Endothelial cell of umbilical vein (primary cell): ENCODE data around the gene NF1. TPM values are rescaled to one million over a fixed set of nuclear protein-coding genes. Genes with fewer than 3 reads are reported as not detected.
"Not testable (repeated sequence)": the region's sequence is repeated elsewhere in the genome, so short reads cannot be mapped to it uniquely, and the experiment has no call there.

ENCODE experiments used
- BruUV-seq: library from RNA; stranded (reverse); fragments of 400-500 nt; replicated peaks from 2 replicates; lab custom pipeline; 2021; lab: Mats Ljungman, UMichigan
- CTCF ChIA-PET: fragments of 300-600, 350-600 bp; sonication (Branson Sonifier 250); formaldehyde crosslinking; loops from one replicate; lab custom pipeline; 2021; ENCODE audit warnings: antibody characterized with exemption, inconsistent platforms; lab: Charles Lee
- POLR2A ChIA-PET: fragments of 300-600, 350-600 bp; sonication (Branson Sonifier 250); formaldehyde crosslinking; loops from one replicate; lab custom pipeline; 2021; ENCODE audit warnings: antibody characterized with exemption, inconsistent platforms; lab: Charles Lee
- DNase-seq: peaks from one replicate; pipeline ENCODE4 v3.0.0-alpha.2; 2011; ENCODE audit warnings: low read depth, low spot score
- FAIRE-seq: peaks from 2 replicates; lab custom pipeline; 2011; peaks lifted over from hg19 to GRCh38; lab: Jason Lieb, UNC
- H2AFZ ChIP-seq: 2 replicates; pipeline ENCODE4 v1.6.0; 2012; ENCODE audit warnings: low read depth, low read length, control low read depth, inconsistent platforms
- H3K27ac ChIP-seq: 2 replicates; pipeline ENCODE4 v1.5.1; 2011; ENCODE audit warnings: low read depth, mild to moderate bottlenecking, control low read depth, low read length, moderate library complexity; ENCODE audit not compliant: insufficient read depth
- H3K27me3 ChIP-seq, 2 experiments: 2 replicates each; pipeline versions ENCODE4 v1.6.0 to v1.6.1; 2011; ENCODE audit warnings: low read length in 2 of 2, mixed read lengths in 1 of 2; ENCODE audit not compliant: control insufficient read depth in 2 of 2, insufficient read depth in 2 of 2
- H3K36me3 ChIP-seq, 2 experiments: 2 replicates in 1 of 2; 3 replicates in 1 of 2; pipeline ENCODE4 v1.5.1; 2011; ENCODE audit warnings: low read length in 2 of 2, mild to moderate bottlenecking in 1 of 2, moderate library complexity in 1 of 2; ENCODE audit not compliant: control insufficient read depth in 2 of 2, insufficient read depth in 2 of 2; ENCODE audit errors: extremely low read depth in 1 of 2
- H3K4me1 ChIP-seq: 3 replicates; pipeline ENCODE4 v1.5.1; 2011; ENCODE audit warnings: mild to moderate bottlenecking, low read length; ENCODE audit not compliant: control insufficient read depth, insufficient read depth; ENCODE audit errors: extremely low read depth
- H3K4me2 ChIP-seq: 2 replicates; pipeline ENCODE4 v1.6.1; 2011; ENCODE audit warnings: low read length, control low read depth, mixed read lengths; ENCODE audit not compliant: insufficient read depth
- H3K4me3 ChIP-seq, 3 experiments: fragments of 200-600 bp in 1 of 3; sonication (generic), shearing (Covaris generic) in 1 of 3; replicated peaks in 1 of 3; 2 replicates each; pipeline ENCODE4 v1.5.1; 2011 to 2016; ENCODE audit warnings: control low read depth in 3 of 3, low read length in 3 of 3, mild to moderate bottlenecking in 2 of 3, inconsistent platforms in 1 of 3, low read depth in 1 of 3, moderate library complexity in 1 of 3; ENCODE audit not compliant: insufficient read depth in 1 of 3
- H3K79me2 ChIP-seq: 2 replicates; pipeline ENCODE4 v1.6.0; 2012; ENCODE audit warnings: low read length, inconsistent platforms; ENCODE audit not compliant: control insufficient read depth, insufficient read depth
- H3K9ac ChIP-seq: replicated peaks from 2 replicates; pipeline ENCODE3; 2011; ENCODE audit warnings: low read length, control low read depth; ENCODE audit not compliant: insufficient read depth; ENCODE audit errors: extremely low read depth
- H3K9me1 ChIP-seq: replicated peaks from 3 replicates; pipeline ENCODE4 v1.6.0; 2011; ENCODE audit warnings: mild to moderate bottlenecking, low read length; ENCODE audit not compliant: control insufficient read depth, insufficient read depth; ENCODE audit errors: extremely low read depth
- H3K9me3 ChIP-seq: replicated peaks from 2 replicates; pipeline ENCODE4 v1.5.1; 2012; ENCODE audit warnings: low read length, inconsistent platforms; ENCODE audit not compliant: control insufficient read depth, insufficient read depth
- H4K20me1 ChIP-seq: replicated peaks from 2 replicates; pipeline ENCODE3; 2011; ENCODE audit warnings: mild to moderate bottlenecking, low read length; ENCODE audit not compliant: control insufficient read depth, insufficient read depth; ENCODE audit errors: extremely low read depth
- CTCF ChIP-seq, 2 donors: IDR thresholded peaks; 1 replicate in 1 of 2; 2 replicates in 1 of 2; pipeline ENCODE4 v1.5.1; 2011; ENCODE audit warnings: low read length in 2 of 2, mild to moderate bottlenecking in 2 of 2, moderate library complexity in 2 of 2, control low read depth in 1 of 2, inconsistent platforms in 1 of 2, low read depth in 1 of 2; ENCODE audit not compliant: insufficient read depth in 1 of 2; ENCODE audit errors: extremely low read depth in 1 of 2
- EZH2 ChIP-seq: IDR thresholded peaks from 2 replicates; pipeline ENCODE4 v1.6.1; 2012; ENCODE audit warnings: borderline replicate concordance, low read depth, mild to moderate bottlenecking, moderate library complexity, low read length, inconsistent platforms; ENCODE audit not compliant: severe bottlenecking
- FOS ChIP-seq: IDR thresholded peaks from 2 replicates; pipeline ENCODE4 v1.6.1; 2011; ENCODE audit warnings: mild to moderate bottlenecking, low read length, moderate library complexity, borderline replicate concordance; ENCODE audit not compliant: insufficient read depth
- GATA2 ChIP-seq: IDR thresholded peaks from 2 replicates; pipeline ENCODE4 v1.7.0; 2011; ENCODE audit warnings: low read depth, mild to moderate bottlenecking, moderate library complexity, mixed read lengths, low read length; ENCODE audit not compliant: insufficient read length, insufficient read depth
- JUN ChIP-seq: IDR thresholded peaks from 2 replicates; pipeline ENCODE4 v1.6.1; 2011; ENCODE audit warnings: borderline replicate concordance, low read depth; ENCODE audit not compliant: insufficient read length, insufficient read depth
- MYC ChIP-seq: IDR thresholded peaks from one replicate; pipeline ENCODE4 v1.6.1; 2011; ENCODE audit warnings: mild to moderate bottlenecking, low read depth, low read length
- POLR2A ChIP-seq: IDR thresholded peaks from 2 replicates; pipeline ENCODE4 v1.6.1; 2012; ENCODE audit warnings: low read depth, mild to moderate bottlenecking, control low read depth, low read length
- POLR2AphosphoS5 ChIP-seq: IDR thresholded peaks from 2 replicates; pipeline ENCODE4 v1.6.1; 2012; ENCODE audit warnings: low read depth, mild to moderate bottlenecking, control low read depth, low read length, moderate library complexity; ENCODE audit not compliant: insufficient read depth
- dilution Hi-C: fragments of 300-500 bp; cut with MboI; formaldehyde crosslinking; loops from one replicate; pipeline ENCODE4 v1.15.0; 2019; ENCODE audit warnings: low sequenced_read_pairs; ENCODE audit not compliant: extremely low pct_ligation_motif_present
- intact Hi-C: fragments of 100-400 bp; cut with micrococcal nuclease; formaldehyde crosslinking; loops from one replicate; pipeline ENCODE4 v1.10.0; 2022
- polyA plus RNA-seq, 4 experiments: library from polyadenylated mRNA; depleted of rRNA in 3 of 4; stranded (reverse) in 3 of 4; unstranded in 1 of 4; fragments of >200 nt; gene quantifications; 2 replicates each; pipeline versions ENCODE4 v1.2.1 to v1.2.3, GENCODE V29; 2011 to 2012; ENCODE audit warnings: missing spikeins in 1 of 4
- total RNA-seq: library from RNA; stranded (reverse); gene quantifications from 2 replicates; pipeline ENCODE4 v1.2.3, GENCODE V29; 2021
- TF ChIP-seq, protein P1 (sequence below): IDR thresholded peaks from 2 replicates; pipeline ENCODE4 v1.6.1; 2011; ENCODE audit not compliant: insufficient read depth, insufficient read length

Gene NF1
- total and polyA plus RNA-seq, 2 donors (not counting 3 experiments of a cell fraction or from before 2014, with no cell fraction given): 13.7 to 42.4 TPM

DNA sequence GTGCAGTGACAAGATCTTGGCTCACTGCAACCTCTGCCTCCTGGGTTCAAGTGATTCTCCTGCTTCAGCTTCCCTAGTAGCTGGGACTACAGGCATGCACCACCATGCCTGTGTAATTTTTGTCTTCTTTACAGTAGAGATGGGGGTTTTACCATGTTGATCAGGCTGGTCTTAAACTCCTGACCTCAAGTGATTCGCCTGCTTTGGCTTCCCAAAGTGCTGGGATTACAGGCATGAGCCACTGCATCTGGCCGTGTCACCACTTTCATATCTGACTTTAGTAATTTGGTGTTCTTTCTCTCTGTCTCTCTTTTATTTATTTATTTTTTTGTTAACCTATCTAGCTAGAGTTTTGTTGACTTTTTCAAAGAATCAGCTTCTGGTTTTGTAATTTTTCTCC, 103.9 kb downstream of the NF1 start:
- intact Hi-C loops: not testable (repeated sequence)
- CTCF ChIA-PET: interaction anchor here (0.7 to 1.5 kb wide), 3 partner anchors 16 to 23 kb away, joined by 3 to 5 read pairs (median 4); no protein-coding TSS in a partner anchor

GRCh38 chr17:31200287-31200686, 105.5 kb downstream of the NF1 start:
- Histone ChIP-seq H3K27ac (no peak overlapping the region), H3K9me3 (no peaks in the 10 kb centered on the region), H4K20me1 (no peaks in the 10 kb centered on the region), H3K9me1 (no peaks in the 10 kb centered on the region), H3K27me3 (no peaks in the 10 kb centered on the region), H3K79me2 (peaks cover 2% of the 10 kb centered on the region), H2AFZ (no peak overlapping the region), H3K36me3 (no peaks in the 10 kb centered on the region), H3K4me2 (no peak overlapping the region), H3K4me3 (no peak overlapping the region), H3K4me1 (no peaks in the 10 kb centered on the region), H3K9ac (no peak overlapping the region)
- no peak for TF ChIP-seq EZH2
- TF ChIP-seq, protein P1, sequence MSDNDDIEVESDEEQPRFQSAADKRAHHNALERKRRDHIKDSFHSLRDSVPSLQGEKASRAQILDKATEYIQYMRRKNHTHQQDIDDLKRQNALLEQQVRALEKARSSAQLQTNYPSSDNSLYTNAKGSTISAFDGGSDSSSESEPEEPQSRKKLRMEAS: no peak
- TF ChIP-seq CTCF (IDR thresholded peaks at IDR 0.05; ENCODE audit: extremely low read depth in 1 of 2, insufficient read depth in 1 of 2, low read depth in 1 of 2, low read length in 2 of 2): no peak
- TF ChIP-seq FOS: no peak
- no peak for TF ChIP-seq POLR2A
- TF ChIP-seq MYC: no peak
- no peak for TF ChIP-seq POLR2AphosphoS5
- no peak for TF ChIP-seq JUN
- no peak for TF ChIP-seq GATA2
- dilution Hi-C loops: no loop called here
- intact Hi-C loops: no loop called here
- BruUV-seq: no TSS peak
- FAIRE-seq: no peak
- CTCF ChIA-PET: interaction anchor here (1.1 kb wide), 1 partner anchor 26 kb away, joined by 3 read pairs; no protein-coding TSS in a partner anchor
- POLR2A ChIA-PET: interaction anchor here (0.5 kb wide), 1 partner anchor 27 kb away, joined by 4 read pairs; no protein-coding TSS in a partner anchor
- DNase-seq: no peak

More for the DNA sequence above, 103.9 kb downstream of the NF1 start:
- H3K9me1 ChIP-seq, H4K20me1 ChIP-seq, H3K4me1 ChIP-seq, BruUV-seq, H3K27me3 ChIP-seq, dilution Hi-C loops, H3K79me2 ChIP-seq, H3K36me3 ChIP-seq, H2AFZ ChIP-seq, H3K4me2 ChIP-seq, H3K4me3 ChIP-seq, FAIRE-seq, DNase-seq, POLR2A ChIA-PET, H3K27ac ChIP-seq, H3K9me3 ChIP-seq, H3K9ac ChIP-seq: not testable (repeated sequence)
